ENCODE data around the gene TP53RK.

DNA sequence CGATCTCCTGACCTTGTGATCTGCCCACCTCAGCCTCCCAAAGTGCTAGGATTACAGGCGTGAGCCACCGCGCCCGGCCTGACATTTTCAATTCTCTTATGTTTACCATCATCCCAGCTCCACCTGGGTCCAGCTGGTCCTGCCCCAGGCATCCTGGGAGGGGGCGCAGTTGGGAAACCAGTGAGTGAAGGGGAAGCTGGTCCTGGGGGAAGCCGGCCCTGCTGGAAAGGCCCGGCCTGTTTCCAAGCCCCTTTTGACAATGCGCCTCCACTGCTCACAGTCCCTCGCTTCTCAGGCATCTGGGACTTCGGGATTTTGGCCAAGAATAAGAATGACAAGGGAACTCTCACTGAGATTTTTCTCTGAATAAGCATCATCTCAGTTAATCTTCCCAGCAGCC lies 52.2 kb downstream of the TP53RK start:
- TF ChIP-seq, protein P1, sequence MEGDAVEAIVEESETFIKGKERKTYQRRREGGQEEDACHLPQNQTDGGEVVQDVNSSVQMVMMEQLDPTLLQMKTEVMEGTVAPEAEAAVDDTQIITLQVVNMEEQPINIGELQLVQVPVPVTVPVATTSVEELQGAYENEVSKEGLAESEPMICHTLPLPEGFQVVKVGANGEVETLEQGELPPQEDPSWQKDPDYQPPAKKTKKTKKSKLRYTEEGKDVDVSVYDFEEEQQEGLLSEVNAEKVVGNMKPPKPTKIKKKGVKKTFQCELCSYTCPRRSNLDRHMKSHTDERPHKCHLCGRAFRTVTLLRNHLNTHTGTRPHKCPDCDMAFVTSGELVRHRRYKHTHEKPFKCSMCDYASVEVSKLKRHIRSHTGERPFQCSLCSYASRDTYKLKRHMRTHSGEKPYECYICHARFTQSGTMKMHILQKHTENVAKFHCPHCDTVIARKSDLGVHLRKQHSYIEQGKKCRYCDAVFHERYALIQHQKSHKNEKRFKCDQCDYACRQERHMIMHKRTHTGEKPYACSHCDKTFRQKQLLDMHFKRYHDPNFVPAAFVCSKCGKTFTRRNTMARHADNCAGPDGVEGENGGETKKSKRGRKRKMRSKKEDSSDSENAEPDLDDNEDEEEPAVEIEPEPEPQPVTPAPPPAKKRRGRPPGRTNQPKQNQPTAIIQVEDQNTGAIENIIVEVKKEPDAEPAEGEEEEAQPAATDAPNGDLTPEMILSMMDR (IDR thresholded peaks at IDR 0.05): no peak
- TF ChIP-seq POLR2AphosphoS5 (IDR thresholded peaks at IDR 0.05): no peak
